Neural cell (in vitro differentiated cells): ENCODE measurements around the gene AOC2. TPM values are rescaled to one million over a fixed set of nuclear protein-coding genes. Genes with fewer than 3 reads are reported as not detected.

Experiments
- H2AFZ ChIP-seq: fragments of 200-600, 300-800 bp; sonication (generic), shearing (Covaris generic); 2 replicates; pipeline ENCODE4 v1.6.0; 2014; ENCODE audit warnings: low read depth, mild to moderate bottlenecking, antibody characterized with exemption, low read length, moderate library complexity
- H3F3A ChIP-seq: fragments of 200-600 bp; shearing (Covaris generic); 2 replicates; pipeline ENCODE4 v1.6.1; 2016; ENCODE audit warnings: mild to moderate bottlenecking, moderate library complexity, mixed read lengths, antibody characterized with exemption, low read length; ENCODE audit not compliant: insufficient read depth, poor library complexity, severe bottlenecking
- H3K27ac ChIP-seq: fragments of 200-600, 300-800 bp; sonication (generic), shearing (Covaris generic); 2 replicates; pipeline ENCODE4 v1.5.1; 2014; ENCODE audit warnings: mild to moderate bottlenecking, low read length, moderate library complexity
- H3K27me3 ChIP-seq: fragments of 300-800, 200-600 bp; sonication (generic), shearing (Covaris generic); 2 replicates; pipeline ENCODE4 v1.6.0; 2014; ENCODE audit warnings: mild to moderate bottlenecking, low read depth, low read length, moderate library complexity; ENCODE audit not compliant: insufficient read depth
- H3K36me3 ChIP-seq: fragments of 300-800, 200-600 bp; sonication (generic), shearing (Covaris generic); 2 replicates; pipeline ENCODE4 v1.5.1; 2014; ENCODE audit warnings: mild to moderate bottlenecking, antibody characterized with exemption, low read length, moderate library complexity; ENCODE audit not compliant: insufficient read depth
- H3K4me2 ChIP-seq: fragments of 300-800, 200-600 bp; sonication (generic), shearing (Covaris generic); 2 replicates; pipeline ENCODE4 v1.6.0; 2014; ENCODE audit warnings: mild to moderate bottlenecking, low read length
- H3K4me3 ChIP-seq: fragments of 300-800, 200-600 bp; sonication (generic), shearing (Covaris generic); 2 replicates; pipeline ENCODE4 v1.5.1; 2014; ENCODE audit warnings: mild to moderate bottlenecking, low read length, moderate library complexity
- H3K79me2 ChIP-seq: fragments of 200-600 bp; shearing (Covaris generic); replicated peaks from 2 replicates; pipeline ENCODE4 v1.6.0; 2014; ENCODE audit warnings: mild to moderate bottlenecking, low read length, moderate library complexity; ENCODE audit not compliant: insufficient read depth
- H3K9ac ChIP-seq: fragments of 300-800, 200-600 bp; sonication (generic), shearing (Covaris generic); 2 replicates; pipeline ENCODE4 v1.6.1; 2016; ENCODE audit warnings: mild to moderate bottlenecking, low read length, mixed read lengths
- H3K9me2 ChIP-seq: fragments of 200-600 bp; shearing (Covaris generic); 2 replicates; pipeline ENCODE4 v1.6.1; 2016; ENCODE audit warnings: mild to moderate bottlenecking, low read length, mixed read lengths; ENCODE audit not compliant: insufficient read depth
- H3K9me3 ChIP-seq: fragments of 200-600, 300-800 bp; sonication (generic), shearing (Covaris generic); 2 replicates; pipeline ENCODE4 v1.6.1; 2016; ENCODE audit warnings: mild to moderate bottlenecking, mixed run types, low read length, moderate library complexity, mixed read lengths
- H4K20me1 ChIP-seq: fragments of 200-600 bp; shearing (Covaris generic); 2 replicates; pipeline ENCODE4 v1.6.1; 2016; ENCODE audit warnings: mild to moderate bottlenecking, mixed run types; ENCODE audit not compliant: insufficient read depth
- CTCF ChIP-seq: fragments of 450-650 bp; IDR thresholded peaks from 2 replicates; pipeline ENCODE4 v1.5.1; 2014; ENCODE audit warnings: antibody characterized with exemption, mild to moderate bottlenecking, moderate library complexity; ENCODE audit not compliant: poor library complexity, severe bottlenecking
- EP300 ChIP-seq: fragments of 450-650 bp; conservative IDR thresholded peaks from 2 replicates; pipeline ENCODE4 v1.6.1; 2014; ENCODE audit warnings: antibody characterized with exemption, mild to moderate bottlenecking, moderate library complexity; ENCODE audit not compliant: poor library complexity, severe bottlenecking
- EZH2 ChIP-seq: fragments of 200-600, 300-800 bp; shearing (Covaris generic), sonication (generic); IDR thresholded peaks from 2 replicates; pipeline ENCODE4 v1.6.1; 2014; ENCODE audit warnings: antibody characterized with exemption, low read length, borderline replicate concordance, mild to moderate bottlenecking; ENCODE audit not compliant: insufficient read depth, poor library complexity, severe bottlenecking
- MXI1 ChIP-seq: fragments of 450-650 bp; conservative IDR thresholded peaks from 2 replicates; pipeline ENCODE4 v1.6.1; 2014; ENCODE audit warnings: antibody characterized with exemption, mild to moderate bottlenecking; ENCODE audit not compliant: poor library complexity, severe bottlenecking
- POLR2AphosphoS5 ChIP-seq: IDR thresholded peaks from 2 replicates; pipeline ENCODE4 v1.6.1; 2012
- RAD21 ChIP-seq: fragments of 450-650 bp; conservative IDR thresholded peaks from 2 replicates; pipeline ENCODE4 v1.6.1; 2014; ENCODE audit warnings: antibody characterized with exemption, mild to moderate bottlenecking, moderate library complexity
- REST ChIP-seq: IDR thresholded peaks from 2 replicates; pipeline ENCODE4 v1.6.1; 2012; ENCODE audit warnings: borderline replicate concordance
- SMC3 ChIP-seq: fragments of 450-650 bp; conservative IDR thresholded peaks from 2 replicates; pipeline ENCODE4 v1.6.1; 2014; ENCODE audit warnings: antibody characterized with exemption, mild to moderate bottlenecking, moderate library complexity; ENCODE audit not compliant: poor library complexity
- TAF1 ChIP-seq: IDR thresholded peaks from 2 replicates; pipeline ENCODE4 v1.6.1; 2012; ENCODE audit warnings: low read depth
- polyA plus RNA-seq: library from polyadenylated mRNA; depleted of rRNA; stranded (reverse); fragments of >200 nt; gene quantifications from 2 replicates; pipeline ENCODE4 v1.2.3, GENCODE V29; 2014

The AOC2 gene
- polyA plus RNA-seq, 1 donor from 2014 or later = 2.8 TPM

GRCh38 chr17:42835732-42836131 is 8.6 kb upstream of the AOC2 start:
- H3K9me2 ChIP-seq = no peaks in the 10 kb centered on the region
- H3F3A ChIP-seq = no peaks in the 10 kb centered on the region
- no peak overlapping the region for H2AFZ ChIP-seq
- H3K27ac ChIP-seq = no peak overlapping the region
- H3K27me3 ChIP-seq = no peaks in the 10 kb centered on the region
- TF ChIP-seq EZH2 (no peak), EP300 (no peak), CTCF (no peak), SMC3 (no peak), TAF1 (no peak), POLR2AphosphoS5 (no peak), MXI1 (no peak), REST (no peak), RAD21 (no peak)
- no peaks in the 10 kb centered on the region for H3K36me3 ChIP-seq
- no peaks in the 10 kb centered on the region for H3K9me3 ChIP-seq
- H3K4me3 ChIP-seq = no peak overlapping the region
- H4K20me1 ChIP-seq = no peaks in the 10 kb centered on the region
- H3K79me2 ChIP-seq = peaks cover 19% of the 10 kb centered on the region
- no peak overlapping the region for H3K9ac ChIP-seq
- no peak overlapping the region for H3K4me2 ChIP-seq

- Histone ChIP-seq H3K4me2 (no peak overlapping the region), H3K9ac (no peak overlapping the region), H3K79me2 (no peaks in the 10 kb centered on the region), H4K20me1 (no peaks in the 10 kb centered on the region), H3K27me3 (no peaks in the 10 kb centered on the region), H2AFZ (no peak overlapping the region), H3K4me3 (no peak overlapping the region), H3F3A (no peaks in the 10 kb centered on the region), H3K9me3 (no peaks in the 10 kb centered on the region), H3K36me3 (no peaks in the 10 kb centered on the region), H3K27ac (no peak overlapping the region), H3K9me2 (no peaks in the 10 kb centered on the region)
- TF ChIP-seq MXI1 (no peak), POLR2AphosphoS5 (no peak), CTCF (no peak), EZH2 (no peak), RAD21 (no peak), SMC3 (no peak), REST (no peak), TAF1 (no peak), EP300 (no peak)
Measured at GRCh38 chr17:42841975-42842685, 2.2 kb upstream of the AOC2 start.
